GM19193 (cell line): Measurements from ENCODE around the gene GOLGA7B.

Source experiments
- POLR2A ChIP-seq: IDR thresholded peaks from 4 replicates; pipeline ENCODE4 v1.6.1; 2011; ENCODE audit not compliant: insufficient read depth, insufficient read length; ENCODE audit errors: extremely low read depth

The GOLGA7B gene

GRCh38 chr10:97894092-97894491, 44.4 kb downstream of the GOLGA7B start:
- TF ChIP-seq POLR2A: no peak

- TF ChIP-seq POLR2A: no peak
Measured at GRCh38 chr10:97895084-97895483, 45.4 kb downstream of the GOLGA7B start.

- TF ChIP-seq POLR2A: no peak
Measured at GRCh38 chr10:97895915-97896314, 46.3 kb downstream of the GOLGA7B start.

GRCh38 chr10:97896756-97897358, 47.2 kb downstream of the GOLGA7B start:
- no peak for TF ChIP-seq POLR2A

- no peak for TF ChIP-seq POLR2A
Measured at GRCh38 chr10:97898429-97898828, 48.8 kb downstream of the GOLGA7B start.

GRCh38 chr10:97901381-97901780, 51.7 kb downstream of the GOLGA7B start:
- TF ChIP-seq POLR2A: no peak

- no peak for TF ChIP-seq POLR2A
Measured at GRCh38 chr10:97903128-97904017, 53.7 kb downstream of the GOLGA7B start.

GRCh38 chr10:97904018-97904381, 54.4 kb downstream of the GOLGA7B start:
- no peak for TF ChIP-seq POLR2A

- no peak for TF ChIP-seq POLR2A
Measured at GRCh38 chr10:97904576-97904975, 54.9 kb downstream of the GOLGA7B start.

- no peak for TF ChIP-seq POLR2A
Measured at GRCh38 chr10:97905276-97905675, 55.6 kb downstream of the GOLGA7B start.

GRCh38 chr10:97907211-97907610, 57.6 kb downstream of the GOLGA7B start:
- TF ChIP-seq POLR2A: no peak

GRCh38 chr10:97907830-97908229, 58.2 kb downstream of the GOLGA7B start:
- TF ChIP-seq POLR2A: no peak

- no peak for TF ChIP-seq POLR2A
Measured at GRCh38 chr10:97910661-97911060, 61.0 kb downstream of the GOLGA7B start.

GRCh38 chr10:97911217-97911616, 61.6 kb downstream of the GOLGA7B start:
- TF ChIP-seq POLR2A: no peak

- no peak for TF ChIP-seq POLR2A
Measured at GRCh38 chr10:97913193-97913592, 63.5 kb downstream of the GOLGA7B start.

GRCh38 chr10:97913614-97914013, 64.0 kb downstream of the GOLGA7B start:
- TF ChIP-seq POLR2A: no peak
